Measurements from ENCODE around the gene IDH3A.

GRCh38 chr15:78129077-78129750 lies 19.9 kb upstream of the IDH3A start:
- no peak for TF ChIP-seq POLR2A (IDR thresholded peaks at IDR 0.05)
- TF ChIP-seq, protein P1, sequence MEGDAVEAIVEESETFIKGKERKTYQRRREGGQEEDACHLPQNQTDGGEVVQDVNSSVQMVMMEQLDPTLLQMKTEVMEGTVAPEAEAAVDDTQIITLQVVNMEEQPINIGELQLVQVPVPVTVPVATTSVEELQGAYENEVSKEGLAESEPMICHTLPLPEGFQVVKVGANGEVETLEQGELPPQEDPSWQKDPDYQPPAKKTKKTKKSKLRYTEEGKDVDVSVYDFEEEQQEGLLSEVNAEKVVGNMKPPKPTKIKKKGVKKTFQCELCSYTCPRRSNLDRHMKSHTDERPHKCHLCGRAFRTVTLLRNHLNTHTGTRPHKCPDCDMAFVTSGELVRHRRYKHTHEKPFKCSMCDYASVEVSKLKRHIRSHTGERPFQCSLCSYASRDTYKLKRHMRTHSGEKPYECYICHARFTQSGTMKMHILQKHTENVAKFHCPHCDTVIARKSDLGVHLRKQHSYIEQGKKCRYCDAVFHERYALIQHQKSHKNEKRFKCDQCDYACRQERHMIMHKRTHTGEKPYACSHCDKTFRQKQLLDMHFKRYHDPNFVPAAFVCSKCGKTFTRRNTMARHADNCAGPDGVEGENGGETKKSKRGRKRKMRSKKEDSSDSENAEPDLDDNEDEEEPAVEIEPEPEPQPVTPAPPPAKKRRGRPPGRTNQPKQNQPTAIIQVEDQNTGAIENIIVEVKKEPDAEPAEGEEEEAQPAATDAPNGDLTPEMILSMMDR (IDR thresholded peaks at IDR 0.05): no peak
